Measurements from ENCODE around the gene KCTD15.

KCTD15 gene

DNA sequence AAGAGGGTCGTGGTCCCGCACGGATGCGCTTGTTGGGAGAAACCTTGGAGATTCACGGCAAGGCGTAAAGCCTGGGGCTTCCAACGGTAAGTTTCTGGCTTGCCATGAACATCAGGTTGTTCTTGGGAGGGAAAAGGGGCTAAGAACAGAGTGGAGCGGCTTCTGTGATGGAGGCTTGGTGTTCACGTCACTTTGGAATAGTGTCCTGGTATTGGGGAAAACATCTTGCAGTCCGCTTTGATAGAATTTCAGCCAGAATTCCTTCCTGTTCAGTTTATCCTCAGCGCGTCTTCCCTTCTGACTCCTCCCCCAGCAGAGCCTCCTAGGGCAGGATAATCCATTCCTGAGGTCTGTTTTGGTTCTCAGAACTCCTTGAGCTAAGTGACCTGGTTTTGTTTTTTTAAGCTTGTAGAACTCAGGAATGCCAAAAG is 2.0 kb downstream of the KCTD15 start:
- DNase-seq, result no peak

DNA sequence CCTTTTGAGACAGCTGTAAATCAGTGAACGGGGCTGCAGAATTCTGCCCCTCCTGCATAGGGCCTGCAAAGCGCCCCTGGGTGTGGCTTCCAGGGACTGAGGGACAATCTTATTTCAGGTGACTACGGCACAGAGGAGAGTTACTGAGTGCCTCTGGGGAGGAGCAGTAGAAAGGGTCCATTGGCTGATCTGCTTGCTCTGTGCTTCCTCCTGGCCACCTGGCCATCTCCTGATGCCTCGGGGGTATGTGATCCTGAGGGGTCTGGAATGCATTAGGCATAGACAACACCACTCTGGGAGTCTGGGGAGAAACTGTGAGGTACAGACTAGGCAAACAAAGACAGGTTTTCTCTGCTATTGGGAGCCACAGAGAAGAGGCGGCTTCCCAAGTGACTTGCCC is 2.8 kb downstream of the KCTD15 start:
- DNase-seq, result no peak

DNA sequence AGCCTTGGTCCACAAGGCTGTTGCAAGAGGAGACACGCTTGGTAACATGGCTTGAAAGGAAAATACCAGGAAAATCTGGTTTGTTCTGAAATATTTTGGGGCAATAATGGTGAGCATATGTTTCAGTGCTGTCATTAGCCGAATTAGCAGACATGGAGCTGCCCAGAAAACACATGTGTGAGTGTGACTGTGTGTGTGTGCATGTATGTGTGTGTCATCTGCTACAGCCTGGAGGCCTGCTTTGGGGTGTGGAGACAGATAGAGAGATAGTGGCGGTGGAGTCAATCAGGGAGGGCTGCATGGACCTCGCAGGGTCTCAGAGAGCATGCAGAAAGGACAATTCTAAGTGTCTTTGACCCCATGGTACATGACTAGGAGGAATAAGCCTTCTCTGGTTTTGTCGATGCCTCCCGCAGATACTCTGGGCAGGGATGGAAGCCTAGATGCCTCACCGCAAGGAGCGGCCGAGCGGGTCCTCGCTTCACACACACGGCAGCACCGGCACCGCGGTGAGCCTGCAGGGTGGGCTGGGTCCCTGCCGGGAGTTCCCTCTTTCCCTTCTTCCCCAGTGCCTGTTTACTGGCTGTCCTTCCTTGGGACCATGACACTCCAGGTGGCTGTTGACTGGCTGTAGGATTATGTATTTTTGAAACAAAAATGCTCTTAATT is 3.5 kb downstream of the KCTD15 start:
- no peak for DNase-seq

DNA sequence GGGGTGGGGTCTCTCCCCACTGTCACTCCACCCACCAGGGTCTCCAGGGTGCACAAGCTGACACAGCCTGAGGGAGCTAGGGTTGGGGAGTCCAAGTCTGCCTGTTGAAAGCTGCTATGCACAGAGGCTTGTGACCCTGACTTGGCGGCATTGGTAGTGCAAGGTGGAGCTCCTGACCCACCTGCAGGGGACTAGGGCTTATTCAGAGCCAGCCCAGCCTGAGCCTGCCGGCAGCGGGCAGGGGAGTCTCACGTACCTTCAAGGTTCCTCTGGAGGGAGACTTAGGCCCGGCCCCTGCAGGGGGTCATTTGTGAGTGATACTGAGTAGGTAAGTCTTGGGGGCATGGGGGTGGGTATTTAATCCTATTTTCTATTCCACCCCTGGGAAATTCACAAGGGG is 4.7 kb downstream of the KCTD15 start:
- DNase-seq, result no peak

DNA sequence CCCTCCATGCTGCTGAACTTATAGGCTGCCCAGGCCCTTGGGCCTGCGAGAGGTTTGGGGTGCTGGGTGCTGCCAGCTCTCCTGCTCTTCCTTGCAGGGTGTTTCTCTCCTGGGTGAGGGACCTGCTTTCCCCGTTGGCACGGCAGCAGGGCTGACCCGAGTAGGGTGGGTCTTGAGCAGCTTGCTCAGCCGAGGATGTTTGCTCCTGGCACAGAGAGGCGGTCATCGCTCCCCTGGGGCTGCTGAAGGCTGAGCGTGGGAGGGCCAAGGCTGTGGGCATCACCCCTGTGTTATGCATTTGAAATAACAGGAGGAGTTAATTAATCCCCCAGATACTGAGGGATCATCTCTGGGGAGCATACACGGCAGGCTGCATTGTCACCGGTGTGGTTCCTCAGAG is 5.3 kb downstream of the KCTD15 start:
- no peak for DNase-seq

DNA sequence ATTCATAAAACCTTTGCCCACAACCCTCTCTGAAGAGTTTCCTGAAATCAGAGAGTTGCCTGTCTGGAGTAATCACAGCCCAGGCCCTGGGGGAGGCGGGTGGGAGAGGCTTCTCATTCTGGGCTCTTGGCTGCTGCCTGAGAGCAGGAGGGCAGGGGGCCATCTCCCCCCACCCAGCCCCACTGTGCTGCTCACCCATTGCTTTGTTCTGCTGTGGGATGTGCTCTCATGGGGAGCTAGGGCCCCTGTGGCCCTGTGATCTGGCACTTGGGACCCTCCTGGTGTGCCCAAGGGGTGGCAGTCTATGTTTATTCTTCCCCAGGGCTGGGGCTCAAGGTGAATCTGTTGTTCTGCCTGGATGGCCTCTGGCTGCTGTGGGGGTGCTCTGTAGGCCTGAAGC is 6.1 kb downstream of the KCTD15 start:
- DNase-seq, result no peak

DNA sequence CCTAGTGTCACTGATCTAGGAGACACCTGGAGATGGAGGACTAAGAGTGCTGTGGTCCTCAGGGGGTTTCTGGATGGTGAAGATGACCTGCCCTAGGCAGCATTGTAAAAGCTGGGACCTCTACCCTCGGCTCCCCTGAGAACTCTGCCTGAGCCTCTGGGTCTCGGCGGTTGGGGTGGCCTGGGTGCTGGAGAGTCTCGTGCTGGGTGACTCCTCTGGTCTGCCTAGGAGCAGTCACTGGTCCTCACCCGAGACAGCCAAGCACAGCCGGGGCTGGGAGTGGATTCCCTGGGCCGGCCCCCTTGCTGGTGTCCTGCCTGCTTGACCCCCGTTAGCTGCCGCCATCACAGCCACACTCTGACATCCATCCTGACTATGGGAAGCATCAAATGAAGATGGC is 6.7 kb downstream of the KCTD15 start:
- no peak for DNase-seq

DNA sequence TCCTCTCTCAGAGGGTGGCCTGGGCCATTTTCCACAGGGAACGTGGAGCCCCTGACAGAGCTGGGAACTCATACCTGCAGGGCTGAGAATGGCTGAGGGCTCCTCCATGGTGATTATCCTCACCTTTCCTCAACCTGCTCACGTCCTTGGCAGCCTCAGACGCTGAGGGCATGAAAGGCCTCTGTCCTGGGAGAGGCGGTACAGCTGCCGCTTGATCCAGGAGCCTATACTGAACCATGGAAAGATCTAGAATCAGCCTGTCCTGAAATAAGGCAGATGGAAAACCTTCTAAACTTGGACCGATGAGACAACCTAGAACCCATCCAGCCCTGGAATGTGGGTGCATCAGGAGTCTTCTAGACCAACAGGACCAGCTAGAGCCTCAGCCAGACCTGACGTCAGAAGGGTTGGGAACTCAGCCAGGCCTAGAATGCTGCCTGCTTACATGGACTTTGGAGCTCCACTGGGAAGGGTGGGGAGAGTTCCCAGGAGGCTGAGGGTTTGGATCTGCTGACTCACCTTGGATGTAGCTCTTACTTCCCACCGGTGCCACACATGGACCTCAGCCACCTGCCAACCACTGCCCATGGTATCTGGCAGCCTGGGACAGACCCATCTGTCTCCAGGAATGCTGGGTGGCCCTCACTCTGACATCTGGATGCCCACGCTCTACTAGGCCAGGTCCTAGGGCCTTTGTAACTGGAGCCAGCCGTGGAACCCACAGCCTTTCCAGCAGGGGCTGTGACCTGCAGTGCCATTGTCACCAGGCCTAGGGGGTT is 7.5 kb downstream of the KCTD15 start:
- DNase-seq, result no peak

DNA sequence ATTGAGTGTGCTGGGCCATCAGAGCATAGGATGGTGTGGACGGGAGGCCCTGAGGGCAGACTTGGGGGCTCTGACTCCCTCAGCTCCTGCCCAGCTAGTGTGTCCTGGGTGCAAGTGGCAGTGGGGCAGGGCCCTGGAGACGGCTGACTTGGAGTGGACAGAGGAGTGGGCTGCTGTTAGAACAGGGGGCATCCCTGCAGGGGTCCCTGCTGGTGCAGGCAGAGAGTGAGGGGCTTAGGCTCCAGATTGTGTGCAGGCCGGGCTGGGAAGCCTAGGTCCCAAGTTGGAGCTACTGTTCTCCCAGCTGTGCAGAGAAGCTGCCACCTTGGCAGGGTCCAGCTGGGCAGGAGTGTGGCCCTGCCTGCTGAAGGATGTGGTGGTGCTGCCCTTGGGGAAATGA is 8.6 kb downstream of the KCTD15 start:
- DNase-seq, result no peak

DNA sequence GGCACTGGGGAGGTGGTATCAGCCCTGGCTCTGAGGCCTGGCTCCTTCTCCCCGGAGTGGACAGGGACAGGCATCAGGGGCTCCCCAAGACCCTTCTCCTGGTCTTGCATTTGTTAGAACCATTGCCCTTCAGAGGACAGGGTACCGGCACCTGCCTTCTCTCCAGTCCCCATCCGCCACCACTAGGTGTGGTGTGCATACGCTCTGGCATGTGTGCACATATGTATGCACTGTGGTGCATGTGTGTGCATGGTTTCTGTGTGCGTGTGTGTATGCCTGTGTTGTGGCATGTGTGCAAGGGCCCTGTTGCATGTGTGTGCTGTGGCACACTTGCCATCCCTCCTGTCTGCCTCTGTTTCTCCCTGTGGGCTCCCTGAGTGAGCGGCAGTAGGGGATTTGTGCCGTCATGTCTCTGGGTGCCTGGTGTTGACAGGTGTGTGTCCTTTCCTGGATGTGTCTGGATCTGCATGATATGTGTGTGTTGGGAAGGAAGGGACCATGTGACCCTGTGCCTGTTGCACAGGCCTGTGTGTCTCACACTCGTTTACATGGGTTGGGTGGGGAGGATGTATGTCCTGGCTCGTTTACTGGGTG is 9.3 kb downstream of the KCTD15 start:
- DNase-seq, result no peak

DNA sequence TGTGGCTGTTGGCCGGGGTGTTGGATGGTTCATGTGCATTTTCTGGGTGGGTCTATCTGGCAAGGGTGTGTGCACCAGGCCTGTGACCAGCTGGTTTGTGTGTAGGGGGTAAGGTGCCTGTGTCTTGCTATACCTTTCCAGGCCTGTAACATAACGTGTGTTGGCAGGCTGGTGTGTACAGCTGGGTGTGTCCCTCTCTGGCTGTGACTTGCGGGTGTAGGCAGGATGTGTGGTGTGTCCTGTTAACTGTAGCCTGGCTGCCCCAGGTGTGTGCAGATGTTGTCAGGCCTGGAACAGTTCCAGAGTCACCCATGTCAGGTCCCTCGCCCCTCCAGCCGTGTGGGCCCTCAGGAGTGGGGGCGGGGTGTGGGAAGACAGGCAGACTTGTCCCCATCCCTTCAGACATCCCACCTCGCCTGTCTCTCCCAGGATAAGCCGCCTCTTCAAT is 9.8 kb downstream of the KCTD15 start:
- DNase-seq, result no peak

DNA sequence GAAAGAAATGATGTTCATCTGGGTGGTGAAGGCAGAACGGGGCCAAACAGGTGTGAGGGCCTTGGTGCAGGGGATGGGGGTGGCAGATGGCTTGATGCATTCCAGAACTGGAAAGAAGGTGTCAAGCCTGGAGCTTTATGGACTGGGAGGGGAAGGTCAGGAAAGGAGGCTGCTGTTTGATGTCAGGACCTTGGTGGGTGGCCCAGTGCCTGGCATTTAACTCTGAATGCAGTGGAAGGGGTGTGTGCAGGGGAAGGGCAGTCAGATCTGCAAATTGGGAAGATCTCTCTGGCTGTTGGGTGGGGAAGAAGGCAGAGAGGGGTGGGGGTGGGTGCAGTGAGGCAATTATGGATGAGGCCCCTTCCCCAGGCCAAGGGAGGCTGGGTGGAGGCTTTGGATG is 11.7 kb downstream of the KCTD15 start:
- no peak for DNase-seq

DNA sequence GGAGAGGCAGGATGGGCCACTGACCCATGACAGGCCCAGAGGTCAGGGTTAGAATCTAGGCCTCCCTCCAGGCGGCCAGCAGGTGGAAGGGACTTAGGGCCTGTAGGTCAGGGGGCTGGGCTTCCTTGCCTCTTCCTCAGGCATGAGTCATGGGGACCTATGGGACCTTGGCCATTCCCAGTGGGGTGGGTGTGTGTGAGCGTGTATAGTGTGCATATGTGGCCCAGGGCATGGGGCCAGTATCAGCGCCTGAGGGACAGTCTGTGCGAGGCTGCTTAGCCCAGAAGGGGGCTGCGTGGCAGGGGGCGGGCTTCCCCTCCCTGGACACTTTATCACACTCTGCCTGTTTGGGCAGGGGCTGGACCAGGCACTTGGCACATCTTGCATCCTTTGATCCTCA is 13.3 kb downstream of the KCTD15 start:
- DNase-seq, result no peak

DNA sequence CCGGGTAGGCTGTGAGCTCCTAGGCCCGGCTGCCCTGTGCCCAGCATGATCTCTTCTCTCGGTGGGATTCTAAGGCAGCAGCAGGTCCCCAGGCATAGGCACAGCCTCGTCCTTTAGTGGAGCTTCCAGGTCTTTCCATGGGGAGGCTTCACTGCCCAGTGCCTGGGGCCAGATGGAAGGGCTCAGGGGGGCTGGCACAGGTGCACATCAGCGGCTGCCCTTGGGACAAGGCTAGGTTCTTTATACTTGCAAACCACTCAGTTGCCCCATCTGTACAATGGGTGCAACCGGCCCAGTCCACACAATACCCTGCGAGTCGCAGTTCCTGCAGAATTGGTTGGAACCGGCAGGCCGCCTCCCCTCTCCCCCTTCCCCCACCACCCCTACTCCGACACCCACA is 14.2 kb downstream of the KCTD15 start:
- no peak for DNase-seq

DNA sequence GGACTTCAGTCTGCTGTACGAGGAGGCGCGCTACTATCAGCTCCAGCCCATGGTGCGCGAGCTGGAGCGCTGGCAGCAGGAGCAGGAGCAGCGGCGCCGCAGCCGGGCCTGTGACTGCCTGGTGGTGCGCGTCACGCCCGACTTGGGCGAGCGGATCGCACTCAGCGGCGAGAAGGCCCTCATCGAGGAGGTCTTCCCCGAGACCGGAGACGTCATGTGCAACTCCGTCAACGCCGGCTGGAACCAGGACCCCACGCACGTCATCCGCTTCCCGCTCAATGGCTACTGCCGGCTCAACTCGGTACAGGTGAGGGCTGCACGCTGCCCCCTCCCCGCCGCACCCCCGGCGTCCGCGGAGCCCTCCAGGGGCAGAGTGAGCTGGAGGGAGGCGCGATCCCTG is 14.6 kb downstream of the KCTD15 start:
- no peak for DNase-seq

DNA sequence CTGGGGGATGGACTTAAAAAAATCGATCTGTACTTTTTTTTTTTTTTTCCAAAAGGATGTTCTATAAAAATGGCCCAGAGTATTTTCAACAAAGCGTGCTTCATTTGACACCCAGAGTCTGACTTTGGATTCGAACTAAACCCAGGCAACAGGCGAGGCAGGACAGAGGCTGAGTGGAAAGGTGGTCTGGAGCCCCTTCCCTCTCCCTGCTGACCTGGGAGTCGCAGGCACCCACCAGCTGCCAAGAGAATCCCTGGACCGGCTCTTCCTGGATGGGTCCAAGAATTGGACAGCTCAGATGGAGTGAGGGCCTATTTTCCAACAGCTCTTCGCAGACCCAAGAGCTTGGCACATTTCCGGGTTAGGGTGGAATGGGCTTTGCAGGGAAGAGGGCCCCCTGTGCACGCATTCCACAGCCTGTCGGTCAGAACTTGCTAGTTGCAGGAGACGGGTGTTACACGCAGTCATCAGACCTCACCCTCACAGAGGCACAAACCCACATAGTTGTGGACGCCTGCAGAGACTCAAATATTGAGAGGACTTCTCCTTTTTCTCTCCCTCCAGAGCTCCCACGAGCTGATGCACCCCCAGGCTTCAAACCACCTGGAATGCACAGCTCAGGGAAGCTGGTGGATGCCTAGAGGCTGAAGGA is 15.2 kb downstream of the KCTD15 start:
- no peak for DNase-seq

DNA sequence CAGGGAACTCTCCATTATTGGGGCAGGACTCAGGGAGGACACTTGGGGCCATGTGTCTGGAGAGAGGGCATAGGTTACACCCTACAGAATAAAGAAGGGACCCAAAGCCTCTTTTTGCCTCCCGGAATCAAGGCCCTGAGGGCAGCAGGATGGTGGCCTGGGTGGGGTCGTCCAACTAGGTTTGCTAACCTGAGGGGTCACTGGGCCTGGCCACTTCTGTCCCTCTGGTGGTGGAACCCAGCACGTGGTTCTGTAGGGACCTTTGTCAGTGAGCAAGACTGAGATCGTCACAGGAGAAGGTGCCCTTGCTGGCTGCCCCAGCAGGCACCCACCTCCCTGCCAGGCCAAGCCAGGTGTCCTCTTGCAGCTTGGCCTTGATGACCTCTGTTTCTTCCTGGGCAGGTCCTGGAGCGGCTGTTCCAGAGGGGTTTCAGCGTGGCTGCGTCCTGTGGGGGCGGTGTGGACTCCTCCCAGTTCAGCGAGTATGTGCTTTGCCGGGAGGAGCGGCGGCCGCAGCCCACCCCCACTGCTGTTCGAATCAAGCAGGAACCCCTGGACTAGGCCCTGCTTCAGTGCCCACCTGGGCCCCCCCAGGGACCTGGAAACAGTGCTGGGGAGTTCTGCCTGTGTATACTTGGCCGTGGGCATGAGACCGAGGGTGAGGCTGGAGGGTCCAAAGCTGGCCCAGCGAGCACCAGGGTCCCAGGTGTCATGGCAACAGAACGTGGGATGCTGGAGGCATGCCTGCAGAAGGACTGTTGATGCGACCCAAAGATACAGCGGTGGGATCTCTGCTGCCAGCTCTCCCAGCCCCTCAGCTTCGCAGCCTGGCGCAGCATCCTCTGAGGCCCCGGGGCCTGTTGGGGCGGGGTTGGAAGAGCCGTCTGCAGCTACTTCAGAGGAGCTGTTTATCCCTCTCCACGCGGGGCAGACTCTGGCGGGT is 16.0 kb downstream of the KCTD15 start:
- no peak for DNase-seq

DNA sequence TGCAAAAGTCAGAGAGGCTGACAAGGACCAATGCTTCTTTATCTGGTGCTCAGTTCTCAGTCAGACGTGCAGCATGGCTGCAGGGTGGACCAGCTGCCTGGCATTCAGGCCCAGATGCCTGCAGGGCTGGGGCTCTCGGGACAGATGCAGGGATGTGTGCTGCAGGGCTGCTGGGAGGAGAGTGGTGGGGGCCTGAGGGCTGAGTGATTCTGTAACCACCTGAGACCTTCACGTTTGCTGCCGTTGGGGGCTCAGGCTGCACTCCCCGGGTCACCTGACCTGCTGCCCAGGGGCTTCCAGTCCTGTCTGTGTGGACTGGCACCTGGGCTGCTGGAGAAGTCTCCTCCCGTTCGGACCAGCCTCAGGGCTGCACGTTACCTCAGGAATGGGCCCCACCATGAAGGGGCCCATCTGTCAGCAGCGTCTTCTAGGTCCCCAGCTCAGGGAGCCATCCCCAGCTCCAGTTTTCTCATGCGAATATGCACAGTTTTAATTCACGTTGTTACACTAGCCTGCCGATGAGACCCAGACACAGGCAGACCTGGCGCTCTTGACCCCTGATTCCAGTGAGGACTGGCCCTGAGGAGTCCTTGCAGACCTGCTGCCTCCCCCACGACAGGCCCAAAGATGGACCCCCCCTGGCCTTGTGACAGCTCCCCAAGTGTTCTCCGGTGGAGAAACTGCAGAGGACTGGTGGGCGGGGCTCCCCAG is 16.9 kb downstream of the KCTD15 start:
- DNase-seq, result no peak

DNA sequence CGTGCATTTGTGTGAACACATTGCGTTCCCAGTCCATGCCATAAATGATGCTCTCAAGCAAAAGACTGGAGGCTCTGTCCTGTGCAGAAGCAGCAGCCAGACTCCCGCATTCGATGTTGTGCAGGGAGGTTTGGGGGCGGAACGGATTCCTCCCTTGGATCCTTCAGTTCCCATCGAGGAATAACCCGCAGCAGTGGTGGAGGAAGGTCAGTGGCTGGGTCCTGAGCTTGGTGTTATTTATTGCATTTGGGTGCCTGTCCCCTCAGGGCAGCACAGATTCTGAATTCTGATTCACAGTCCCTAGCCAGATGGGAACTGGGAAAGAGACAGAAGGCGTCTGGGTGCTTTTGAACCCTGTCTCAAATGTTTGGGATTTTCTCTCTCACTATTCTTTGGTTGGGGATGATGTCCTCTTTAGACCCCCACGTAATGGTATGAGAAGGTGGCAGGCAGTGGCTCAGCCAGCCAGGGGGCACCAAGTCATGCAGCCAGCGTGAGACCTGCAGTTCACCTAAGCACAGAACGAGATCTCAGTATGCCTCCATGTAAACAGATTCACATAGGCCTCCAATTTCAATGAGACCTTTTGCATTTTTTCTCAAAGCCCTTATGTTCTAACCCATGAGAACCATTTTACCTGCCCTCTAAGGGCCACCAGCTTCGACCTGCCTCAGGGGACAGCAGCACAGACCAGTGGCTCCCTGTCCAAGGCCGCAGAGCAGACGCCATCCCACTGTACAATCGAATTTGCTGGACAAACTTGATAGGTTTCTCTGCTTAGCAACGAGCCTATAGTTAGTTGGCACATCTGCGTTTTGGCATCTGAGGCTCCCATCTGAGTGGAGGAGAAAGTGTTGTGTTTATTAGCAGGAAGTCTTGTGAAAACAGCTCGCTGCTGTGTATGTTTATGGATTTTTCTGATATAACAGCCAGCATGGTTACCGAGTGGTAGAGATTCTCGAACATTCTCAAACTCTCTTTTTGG is 17.8 kb downstream of the KCTD15 start:
- DNase-seq, result no peak
